SK-MEL-5 (cell line): ENCODE results near the gene TASP1. TPM values are rescaled to one million over a fixed set of nuclear protein-coding genes. Genes with fewer than 3 reads are reported as not detected.
"Not testable (repeated sequence)": the region's sequence is repeated elsewhere in the genome, so short reads cannot be mapped to it uniquely, and the experiment has no call there.

Experiments used
- DNase-seq: peaks from one replicate; pipeline ENCODE4 v3.0.0-alpha.2; 2016; ENCODE audit warnings: low read depth, low spot score
- in situ Hi-C: cut with HindIII; loops from 2 replicates; pipeline ENCODE4 v1.10.0; 2016; ENCODE audit warnings: low sequenced_read_pairs, high pct_unique_total_duplicates, low pct_unique_long_range_greater_than_20kb
- total RNA-seq: library from RNA; depleted of rRNA; stranded (reverse); fragments of >200 nt; shearing (Covaris generic); gene quantifications from 2 replicates; pipeline ENCODE4 v1.2.3, GENCODE V29; 2014

TASP1 gene
- total RNA-seq, 1 experiment from 2014 or later = 11.1 TPM

DNA sequence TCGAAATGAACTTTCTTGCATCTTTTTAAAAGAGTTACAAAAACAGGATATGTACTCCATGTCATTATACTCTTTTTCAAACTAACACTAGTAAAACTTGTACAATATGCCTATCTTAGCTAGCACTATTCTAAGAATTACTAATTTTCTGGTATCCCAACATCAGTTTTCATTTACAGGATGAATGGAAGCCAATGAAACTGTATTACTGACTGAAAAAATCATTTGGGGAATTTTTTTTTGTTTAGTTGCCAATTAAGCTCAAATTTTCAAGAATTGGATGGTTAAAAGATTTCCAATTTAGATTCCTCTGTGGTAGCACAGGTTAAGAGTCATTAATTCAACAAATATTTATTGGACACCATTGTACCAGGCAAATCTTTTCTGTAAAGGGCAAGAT, 30.7 kb downstream of the TASP1 start:
- in situ Hi-C loops = no loop called here
- DNase-seq = no peak

DNA sequence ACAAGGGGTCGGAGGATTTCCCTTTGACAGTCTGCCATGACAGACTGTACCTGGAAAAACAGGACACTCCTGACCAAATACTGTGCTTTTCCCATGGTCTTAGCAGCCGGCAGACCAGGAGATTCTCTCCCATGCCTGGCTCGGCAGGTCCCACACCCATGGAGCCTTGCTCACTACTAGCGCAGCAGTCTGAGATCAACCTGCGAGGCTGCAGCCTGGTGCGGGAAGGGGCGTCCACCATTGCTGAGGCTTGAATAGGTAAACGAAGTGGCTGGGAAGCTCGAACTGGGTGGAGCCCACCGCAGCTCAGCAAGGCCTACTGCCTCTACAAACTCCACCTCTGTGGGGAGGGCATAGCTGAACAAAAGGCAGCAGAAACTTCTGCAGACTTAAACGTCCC, 45.3 kb downstream of the TASP1 start:
- in situ Hi-C loops, DNase-seq: not testable (repeated sequence)

DNA sequence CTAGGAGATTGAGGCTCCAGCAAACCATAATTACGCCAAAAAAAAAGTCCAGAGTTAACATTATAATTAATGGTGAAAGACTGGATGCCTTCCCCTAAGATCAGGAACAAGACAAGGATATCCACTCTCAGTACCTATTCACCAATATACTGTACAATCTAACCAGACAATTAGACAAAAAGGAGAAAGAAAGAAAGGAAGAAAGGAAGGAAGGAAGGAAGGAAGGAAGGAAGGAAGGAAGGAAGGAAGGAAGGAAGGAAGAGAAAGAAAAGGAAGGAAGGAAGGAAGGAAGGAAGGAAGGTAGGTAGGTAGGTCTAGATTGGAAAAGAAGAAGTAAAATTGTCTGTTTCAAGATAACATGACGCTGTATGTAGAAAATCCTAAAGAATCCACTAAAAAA, 50.7 kb downstream of the TASP1 start:
- in situ Hi-C loops = no loop called here
- no peak for DNase-seq

- in situ Hi-C loops = no loop called here
- no peak for DNase-seq
Observed at GRCh38 chr20:13587370-13587769, 51.4 kb downstream of the TASP1 start.

DNA sequence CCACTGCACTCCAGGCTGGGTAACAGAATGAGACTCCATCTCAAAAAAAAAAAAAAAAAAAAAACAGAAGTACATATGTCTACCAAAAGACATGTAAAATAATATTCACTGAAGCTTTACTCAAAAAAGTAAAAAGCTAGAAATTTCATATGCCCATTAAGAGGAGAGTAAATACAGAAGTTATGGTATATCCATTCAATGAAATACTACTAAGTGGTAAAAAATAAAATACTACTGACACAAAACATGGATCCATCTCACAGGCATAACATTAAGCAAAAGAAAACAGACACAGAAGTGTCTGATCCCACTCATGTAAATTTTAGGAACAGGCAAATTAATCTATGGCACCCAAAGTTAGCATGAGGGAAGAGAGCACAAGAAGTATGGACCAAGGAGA, 52.6 kb downstream of the TASP1 start:
- in situ Hi-C loops = no loop called here
- no peak for DNase-seq

DNA sequence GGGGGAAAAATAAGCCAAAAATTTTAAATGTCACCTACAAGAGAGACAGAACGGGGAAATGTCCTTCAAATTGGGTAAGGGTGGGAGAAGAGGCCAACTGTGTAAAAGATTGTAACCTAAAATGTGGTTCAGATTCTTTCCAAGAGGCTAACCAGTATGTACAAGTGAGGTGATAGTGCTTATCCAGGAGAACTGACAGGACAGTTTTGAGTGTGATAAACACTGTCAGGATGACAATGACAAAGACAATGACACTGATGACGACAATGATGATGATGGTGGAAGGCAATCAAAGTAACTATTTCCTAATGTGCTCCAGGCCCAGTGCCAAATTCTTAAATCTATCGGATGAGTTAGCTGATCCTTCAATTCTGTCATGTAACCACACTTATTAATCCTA, 57.3 kb downstream of the TASP1 start:
- in situ Hi-C loops = no loop called here
- no peak for DNase-seq

- in situ Hi-C loops = no loop called here
- DNase-seq = no peak
Observed at GRCh38 chr20:13580707-13581106, 58.0 kb downstream of the TASP1 start.

DNA sequence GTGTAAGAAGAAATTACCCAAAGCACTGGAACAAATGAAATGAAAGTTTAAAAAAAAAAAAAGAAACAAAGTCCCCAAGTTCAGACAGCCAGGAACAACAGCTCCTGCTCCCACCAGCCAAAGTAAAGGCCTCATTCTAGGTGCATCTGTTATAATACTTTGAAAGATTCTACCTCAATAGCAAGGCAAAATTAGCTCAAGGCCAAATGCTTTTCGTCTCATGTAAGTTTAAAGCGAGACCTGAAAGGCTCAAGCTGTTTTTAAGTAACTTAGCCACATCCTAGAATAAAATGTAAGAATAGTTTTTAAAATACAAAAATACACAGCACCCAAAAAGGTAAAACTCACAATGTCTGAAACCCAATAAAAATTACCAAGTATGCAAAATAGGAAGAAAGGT, 64.7 kb downstream of the TASP1 start:
- in situ Hi-C loops = no loop called here
- no peak for DNase-seq

DNA sequence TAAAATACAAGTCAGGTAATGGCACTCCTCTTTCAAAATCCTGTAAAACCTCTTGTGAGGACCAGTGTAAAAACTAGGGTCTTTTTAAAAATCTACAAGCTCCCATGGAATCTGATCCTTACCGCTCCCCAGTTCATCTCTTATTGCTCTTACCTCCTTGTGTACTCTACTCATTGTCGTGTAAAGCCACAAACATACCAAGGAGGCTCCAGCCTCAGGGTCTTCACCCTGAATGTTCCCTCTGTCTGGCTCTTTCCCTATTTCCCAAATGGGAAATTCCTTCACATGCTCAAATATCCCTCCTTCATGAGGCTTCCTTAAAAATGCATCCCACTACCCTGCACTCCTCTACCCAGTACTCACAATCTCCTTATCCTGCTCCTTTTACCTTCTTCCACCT, 67.1 kb downstream of the TASP1 start:
- in situ Hi-C loops = no loop called here
- DNase-seq = no peak

- no peak for DNase-seq
- in situ Hi-C loops = no loop called here
Observed at GRCh38 chr20:13567663-13568062, 71.1 kb downstream of the TASP1 start.

DNA sequence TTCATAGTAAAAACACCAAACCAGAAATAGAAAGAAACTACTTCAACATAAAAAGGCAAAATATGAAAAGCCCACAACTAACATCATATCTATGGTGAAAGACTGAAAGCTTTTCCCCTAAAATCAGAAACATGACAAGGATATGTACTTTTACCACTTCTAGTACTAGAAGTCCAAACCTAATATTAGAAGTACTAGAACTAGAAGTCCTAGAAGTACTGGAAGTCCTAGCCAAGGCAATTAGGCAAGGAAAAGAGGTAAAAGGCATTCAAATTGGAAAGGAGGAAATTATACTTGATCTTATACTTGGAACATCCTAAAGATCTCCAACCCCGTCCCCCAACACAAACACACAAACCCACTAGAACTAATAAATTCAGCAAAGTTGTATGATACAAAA, 74.9 kb downstream of the TASP1 start:
- in situ Hi-C loops = no loop called here

DNA sequence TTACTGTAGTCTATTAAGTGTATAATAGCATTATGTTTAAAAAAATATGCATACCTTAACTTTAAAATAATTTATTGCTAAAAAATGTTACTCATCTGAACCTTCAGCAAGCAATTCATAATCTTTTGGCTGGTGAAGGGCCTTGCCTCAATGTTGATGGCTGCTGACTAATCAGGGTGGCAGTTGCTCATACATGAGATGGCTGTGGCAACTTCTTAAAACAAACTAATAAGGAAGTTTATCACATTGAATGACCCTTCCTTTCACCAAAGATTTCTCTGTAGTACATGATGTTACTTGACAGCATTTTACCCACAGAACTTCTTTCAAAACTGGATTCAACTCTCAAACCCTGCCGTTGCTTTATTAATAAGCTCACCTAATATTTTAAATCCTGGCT, 84.0 kb downstream of the TASP1 start:
- no peak for DNase-seq
- in situ Hi-C loops = no loop called here

More for the DNA sequence above, 74.9 kb downstream of the TASP1 start:
- DNase-seq = no peak

- in situ Hi-C loops = no loop called here
- no peak for DNase-seq
Observed at GRCh38 chr20:13554076-13554475, 84.7 kb downstream of the TASP1 start.

DNA sequence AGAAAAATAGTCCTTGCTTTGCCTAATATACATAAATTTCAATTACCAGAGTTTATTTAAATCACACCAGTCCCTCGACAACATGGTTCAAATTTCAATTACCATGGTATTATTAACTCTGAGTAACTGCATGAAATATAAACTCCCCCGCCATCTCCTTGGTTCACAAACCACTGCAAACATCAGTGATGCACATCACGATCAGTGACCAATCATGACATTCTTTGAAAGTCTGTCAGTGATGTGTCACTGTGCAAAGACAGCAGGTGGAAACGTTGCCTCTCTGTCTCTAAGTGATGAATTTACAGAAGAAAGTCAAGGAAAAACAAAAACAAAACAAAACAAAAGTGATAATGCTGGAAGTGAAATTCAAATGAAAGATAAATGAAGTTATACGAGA, 86.7 kb downstream of the TASP1 start:
- in situ Hi-C loops = no loop called here
- no peak for DNase-seq

DNA sequence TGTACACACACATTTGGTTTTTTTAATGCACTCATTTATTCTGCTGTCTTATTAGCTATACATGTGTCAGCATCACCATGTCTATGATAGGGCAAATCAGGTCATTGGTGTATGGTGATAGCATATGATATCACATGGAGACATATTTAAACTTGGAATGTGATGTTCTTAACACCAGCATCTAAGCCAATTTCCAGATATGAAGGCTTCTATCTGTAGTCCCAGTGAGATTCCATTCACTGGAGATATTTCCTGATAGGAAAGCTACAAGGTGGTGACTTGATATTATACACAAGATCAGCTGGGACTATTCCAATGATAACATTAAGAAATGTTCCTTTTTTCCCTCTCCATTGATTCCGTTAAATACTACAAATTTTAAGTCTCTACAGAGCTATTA, 89.3 kb downstream of the TASP1 start:
- in situ Hi-C loops = no loop called here
- DNase-seq = no peak

- in situ Hi-C loops = no loop called here
- DNase-seq = peak; percentile 83
Observed at GRCh38 chr20:13546497-13547131, 92.1 kb downstream of the TASP1 start.

GRCh38 chr20:13545790-13546189, 92.9 kb downstream of the TASP1 start:
- DNase-seq = no peak
- in situ Hi-C loops = no loop called here

DNA sequence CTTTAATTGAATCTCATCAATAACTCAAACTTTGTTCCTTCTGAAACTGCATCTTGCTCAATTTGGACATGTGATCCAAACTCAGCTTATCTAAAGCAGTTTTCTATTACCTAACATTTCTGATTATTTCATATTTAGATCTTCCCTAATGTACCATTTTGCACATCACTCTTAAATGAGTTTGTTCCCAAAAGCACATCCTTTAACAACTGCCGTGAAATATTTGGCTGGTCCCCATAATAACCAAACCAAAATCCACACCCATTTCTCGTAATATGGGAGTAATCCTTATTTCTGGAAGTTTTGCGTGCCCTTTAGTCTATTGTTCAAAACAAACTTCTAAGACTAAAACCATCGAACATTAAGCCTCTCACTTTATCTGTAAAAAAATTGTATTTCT, 94.9 kb downstream of the TASP1 start:
- DNase-seq = no peak
- in situ Hi-C loops = no loop called here

- in situ Hi-C loops = no loop called here
Observed at GRCh38 chr20:13535627-13536026, 103.1 kb downstream of the TASP1 start.

GRCh38 chr20:13533946-13534345, 104.8 kb downstream of the TASP1 start:
- DNase-seq = no peak
- in situ Hi-C loops = no loop called here

More at GRCh38 chr20:13535627-13536026, 103.1 kb downstream of the TASP1 start:
- no peak for DNase-seq
